Germinal center (tissue), 1 donor: Measurements from ENCODE around the gene SRGAP2B.
"Not testable (repeated sequence)": the region's sequence is repeated elsewhere in the genome, so short reads cannot be mapped to it uniquely, and the experiment has no call there.

Experiments
- DNase-seq: peaks from one replicate; pipeline ENCODE4 v3.0.0; 2012; ENCODE audit warnings: mixed read lengths, low spot score

Gene SRGAP2B

GRCh38 chr1:144894454-144895201, 200.5 kb downstream of the SRGAP2B start:
- DNase-seq, result not testable (repeated sequence)

GRCh38 chr1:144893710-144894438, 201.3 kb downstream of the SRGAP2B start:
- not testable (repeated sequence) for DNase-seq

GRCh38 chr1:144893062-144893461, 202.1 kb downstream of the SRGAP2B start:
- DNase-seq, result not testable (repeated sequence)

- DNase-seq, result not testable (repeated sequence)
Measured at GRCh38 chr1:144889450-144890115, 205.5 kb downstream of the SRGAP2B start.

GRCh38 chr1:144883022-144883421, 212.1 kb downstream of the SRGAP2B start:
- DNase-seq, result not testable (repeated sequence)

GRCh38 chr1:144882343-144882742, 212.8 kb downstream of the SRGAP2B start:
- not testable (repeated sequence) for DNase-seq

GRCh38 chr1:144858607-144859006, 236.5 kb downstream of the SRGAP2B start:
- not testable (repeated sequence) for DNase-seq
